SK-N-SH (cell line): ENCODE results near the gene NMS. TPM values are rescaled to one million over a fixed set of nuclear protein-coding genes. Genes with fewer than 3 reads are reported as not detected.

Experiments used
- CTCF ChIA-PET: fragments of 300-600, 350-600 bp; formaldehyde crosslinking; extraction: SDS; loops from one replicate; lab custom pipeline; 2021; lab: Yijun Ruan, JAX
- POLR2A ChIA-PET: fragments of 350-600 bp; sonication (Branson Sonifier 250); formaldehyde crosslinking; extraction: SDS; loops from one replicate; lab custom pipeline; 2020; ENCODE audit warnings: antibody characterized with exemption, inconsistent platforms; lab: Yijun Ruan, JAX
- DNase-seq: peaks from one replicate; pipeline ENCODE4 v3.0.0; 2012
- H2AFZ ChIP-seq: fragments of 200-600 bp; sonication (generic); 2 replicates; pipeline ENCODE4 v1.8.1; 2016; ENCODE audit warnings: antibody characterized with exemption, mild to moderate bottlenecking, low read depth
- H3F3A ChIP-seq: fragments of 200-600 bp; sonication (generic); replicated peaks from 2 replicates; pipeline ENCODE3; 2016; ENCODE audit warnings: antibody characterized with exemption, mild to moderate bottlenecking; ENCODE audit not compliant: insufficient read depth
- H3K27ac ChIP-seq, 2 experiments: fragments of 200-500 bp in 1 of 2; fragments of 200-600 bp in 1 of 2; sonication (Bioruptor generic) in 1 of 2; sonication (generic), shearing (Covaris generic) in 1 of 2; 2 replicates each; pipeline versions ENCODE4 v1.5.1 to v1.6.1; 2014 to 2016; ENCODE audit warnings: low read depth in 2 of 2, inconsistent platforms in 1 of 2, low read length in 1 of 2, mild to moderate bottlenecking in 1 of 2, mixed read lengths in 1 of 2
- H3K27me3 ChIP-seq: fragments of 200-600 bp; sonication (generic), shearing (Covaris generic); 2 replicates; pipeline ENCODE4 v1.6.1; 2016; ENCODE audit warnings: mixed run types; ENCODE audit not compliant: insufficient read depth
- H3K36me3 ChIP-seq, 2 experiments: fragments of 200-500 bp in 1 of 2; fragments of 200-600 bp in 1 of 2; sonication (Bioruptor generic) in 1 of 2; sonication (generic) in 1 of 2; replicated peaks in 1 of 2; 2 replicates each; pipeline versions ENCODE3 to v1.5.1; 2014 to 2016; ENCODE audit warnings: low read length in 1 of 2, mild to moderate bottlenecking in 1 of 2; ENCODE audit not compliant: insufficient read depth in 2 of 2, control insufficient read depth in 1 of 2
- H3K4me1 ChIP-seq, 2 experiments: fragments of 200-500 bp in 1 of 2; fragments of 200-600 bp in 1 of 2; sonication (Bioruptor generic) in 1 of 2; sonication (generic), shearing (Covaris generic) in 1 of 2; 2 replicates each; pipeline versions ENCODE4 v1.5.1 to v1.6.1; 2014 to 2016; ENCODE audit warnings: low read depth in 1 of 2, low read length in 1 of 2, mixed run types in 1 of 2; ENCODE audit not compliant: insufficient read depth in 2 of 2, control insufficient read depth in 1 of 2
- H3K4me2 ChIP-seq: fragments of 200-600 bp; sonication (generic), shearing (Covaris generic); 2 replicates; pipeline ENCODE4 v1.6.1; 2017; ENCODE audit warnings: mixed run types
- H3K4me3 ChIP-seq, 2 experiments: fragments of 200-500 bp in 1 of 2; fragments of 200-600 bp in 1 of 2; sonication (Bioruptor generic) in 1 of 2; sonication (generic), shearing (Covaris generic) in 1 of 2; 2 replicates each; pipeline versions ENCODE4 v1.5.1 to v1.8.1; 2014 to 2016; ENCODE audit warnings: low read depth in 2 of 2, inconsistent platforms in 1 of 2, low read length in 1 of 2, mild to moderate bottlenecking in 1 of 2, mixed read lengths in 1 of 2, moderate library complexity in 1 of 2
- H3K79me2 ChIP-seq: fragments of 200-600 bp; sonication (generic); 2 replicates; pipeline ENCODE4 v1.8.1; 2017; ENCODE audit warnings: mild to moderate bottlenecking; ENCODE audit not compliant: insufficient read depth
- H3K9ac ChIP-seq: fragments of 200-600 bp; sonication (generic); 2 replicates; pipeline ENCODE4 v1.6.1; 2017; ENCODE audit warnings: mixed run types
- H3K9me2 ChIP-seq: fragments of 200-600 bp; sonication (generic); 2 replicates; pipeline ENCODE4 v1.6.1; 2017; ENCODE audit warnings: mixed run types
- H3K9me3 ChIP-seq: fragments of 200-600 bp; sonication (generic); 2 replicates; pipeline ENCODE4 v1.6.1; 2017; ENCODE audit warnings: mixed run types, mild to moderate bottlenecking, moderate library complexity
- H4K20me1 ChIP-seq: fragments of 200-600 bp; sonication (generic); 2 replicates; pipeline ENCODE4 v1.6.1; 2017; ENCODE audit warnings: mild to moderate bottlenecking, mixed run types; ENCODE audit not compliant: insufficient read depth
- ELF1 ChIP-seq: IDR thresholded peaks from 2 replicates; pipeline ENCODE4 v1.4.0; 2012
- EP300 ChIP-seq, 2 experiments: IDR thresholded peaks; 2 replicates each; pipeline versions ENCODE4 v1.4.0 to v1.6.1; 2012; ENCODE audit warnings: borderline replicate concordance in 1 of 2, low read depth in 1 of 2, low read length in 1 of 2
- EZH2phosphoT487 ChIP-seq: fragments of 200-600 bp; sonication (generic); IDR thresholded peaks from 2 replicates; pipeline ENCODE4 v1.6.1; 2017; ENCODE audit warnings: low read depth, mixed run types, mild to moderate bottlenecking, antibody characterized with exemption, moderate library complexity, borderline replicate concordance
- FOXM1 ChIP-seq: IDR thresholded peaks from 2 replicates; pipeline ENCODE4 v1.4.0; 2012; ENCODE audit warnings: low read depth, mild to moderate bottlenecking
- GATA2 ChIP-seq: sonication (generic); formaldehyde crosslinking; IDR thresholded peaks from 2 replicates; pipeline ENCODE4 v1.5.0; 2020; ENCODE audit warnings: mild to moderate bottlenecking, missing genetic modification reagents
- MEF2A ChIP-seq: IDR thresholded peaks from 2 replicates; pipeline ENCODE4 v1.4.0; 2012; ENCODE audit warnings: low read depth, borderline replicate concordance
- MXI1 ChIP-seq: IDR thresholded peaks from 2 replicates; pipeline ENCODE4 v1.6.1; 2012; ENCODE audit warnings: mild to moderate bottlenecking, low read depth, low read length, improper control_type of control experiment
- NFIC ChIP-seq: IDR thresholded peaks from 2 replicates; pipeline ENCODE4 v1.4.0; 2012; ENCODE audit warnings: borderline replicate concordance
- RCOR1 ChIP-seq: fragments of 150-350 bp; IDR thresholded peaks from 2 replicates; pipeline ENCODE4 v1.6.1; 2017; ENCODE audit warnings: antibody characterized with exemption, low read length
- RFX5 ChIP-seq: IDR thresholded peaks from 2 replicates; pipeline ENCODE4 v1.6.1; 2012; ENCODE audit warnings: mild to moderate bottlenecking, improper control_type of control experiment, low read length
- SIN3A ChIP-seq: IDR thresholded peaks from 2 replicates; pipeline ENCODE4 v1.6.1; 2012; ENCODE audit warnings: low read depth, mild to moderate bottlenecking, low read length, moderate library complexity, borderline replicate concordance
- SMC3 ChIP-seq: IDR thresholded peaks from 2 replicates; pipeline ENCODE4 v1.6.1; 2012; ENCODE audit warnings: low read depth, low read length, improper control_type of control experiment
- TCF12 ChIP-seq: IDR thresholded peaks from 2 replicates; pipeline ENCODE4 v1.4.0; 2012
- TEAD4 ChIP-seq: IDR thresholded peaks from 2 replicates; pipeline ENCODE4 v1.4.0; 2012; ENCODE audit warnings: mild to moderate bottlenecking, borderline replicate concordance; ENCODE audit not compliant: insufficient read depth
- WGBS: methylation state at CpG from one replicate; pipeline ENCODE4 v1.1.6; 2017; ENCODE audit warnings: low lambda C conversion rate; 5-methylcytosine and 5-hydroxymethylcytosine counted together
- polyA plus RNA-seq, 3 experiments: library from polyadenylated mRNA; depleted of rRNA; stranded (reverse); fragments of >200 nt; gene quantifications; 2 replicates each; pipeline ENCODE4 v1.2.3, GENCODE V29; 2012
- TF ChIP-seq, protein P1 (sequence below): fragments of 200-600 bp; sonication (generic); IDR thresholded peaks from 2 replicates; pipeline ENCODE4 v1.6.1; 2017; ENCODE audit warnings: antibody characterized with exemption, mild to moderate bottlenecking, moderate library complexity
- TF ChIP-seq, protein P2 (sequence below): IDR thresholded peaks from 2 replicates; pipeline ENCODE4; 2012
- TF ChIP-seq, protein P3 (sequence below): IDR thresholded peaks from 2 replicates; pipeline ENCODE4 v1.6.1; 2012; ENCODE audit warnings: mild to moderate bottlenecking, low read depth, low read length, moderate library complexity

NMS gene
- polyA plus RNA-seq, 1 of the 3 experiments (the other 2 are of a cell fraction): not detected

DNA sequence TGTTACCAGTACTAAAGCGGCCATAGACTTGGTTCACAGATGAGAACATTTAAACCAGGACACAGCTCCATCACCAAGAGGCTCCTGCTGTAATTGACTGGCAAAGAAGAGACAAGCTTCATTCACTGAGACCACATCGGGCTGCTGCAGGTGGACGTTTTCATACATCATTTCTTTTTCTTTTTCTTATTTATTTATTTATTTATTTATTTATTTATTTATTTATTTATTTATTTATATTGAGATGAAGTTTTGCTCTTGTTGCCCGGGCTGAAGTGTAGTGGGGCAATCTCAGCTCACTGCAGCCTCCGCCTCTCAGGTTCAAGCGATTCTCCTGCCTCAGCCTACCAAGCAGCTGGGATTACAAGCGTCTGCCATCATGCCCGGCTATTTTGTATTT is 58.9 kb downstream of the NMS start:
- Histone ChIP-seq H3K79me2 (no peaks in the 10 kb centered on the region), H3K4me3 (no peak overlapping the region), H3K27me3 (no peaks in the 10 kb centered on the region), H3K27ac (no peak overlapping the region), H4K20me1 (no peaks in the 10 kb centered on the region), H3K4me2 (no peak overlapping the region), H3K36me3 (no peaks in the 10 kb centered on the region), H2AFZ (no peak overlapping the region), H3K9ac (no peak overlapping the region), H3K9me3 (no peaks in the 10 kb centered on the region), H3F3A (no peaks in the 10 kb centered on the region), H3K4me1 (no peaks in the 10 kb centered on the region), H3K9me2 (no peaks in the 10 kb centered on the region)
- no peak for DNase-seq
- ChIA-PET CTCF (no interaction called here), POLR2A (no interaction called here)
- TF ChIP-seq ELF1 (no peak), TEAD4 (no peak), GATA2 (no peak), MXI1 (no peak), SMC3 (no peak), EZH2phosphoT487 (no peak), MEF2A (no peak), FOXM1 (no peak), RCOR1 (no peak), RFX5 (no peak), TCF12 (no peak), SIN3A (no peak), EP300 (IDR thresholded peaks at IDR 0.05; ENCODE audit: borderline replicate concordance in 1 of 2, low read depth in 1 of 2, low read length in 1 of 2) (no peak), NFIC (no peak)
- TF ChIP-seq, protein P1, sequence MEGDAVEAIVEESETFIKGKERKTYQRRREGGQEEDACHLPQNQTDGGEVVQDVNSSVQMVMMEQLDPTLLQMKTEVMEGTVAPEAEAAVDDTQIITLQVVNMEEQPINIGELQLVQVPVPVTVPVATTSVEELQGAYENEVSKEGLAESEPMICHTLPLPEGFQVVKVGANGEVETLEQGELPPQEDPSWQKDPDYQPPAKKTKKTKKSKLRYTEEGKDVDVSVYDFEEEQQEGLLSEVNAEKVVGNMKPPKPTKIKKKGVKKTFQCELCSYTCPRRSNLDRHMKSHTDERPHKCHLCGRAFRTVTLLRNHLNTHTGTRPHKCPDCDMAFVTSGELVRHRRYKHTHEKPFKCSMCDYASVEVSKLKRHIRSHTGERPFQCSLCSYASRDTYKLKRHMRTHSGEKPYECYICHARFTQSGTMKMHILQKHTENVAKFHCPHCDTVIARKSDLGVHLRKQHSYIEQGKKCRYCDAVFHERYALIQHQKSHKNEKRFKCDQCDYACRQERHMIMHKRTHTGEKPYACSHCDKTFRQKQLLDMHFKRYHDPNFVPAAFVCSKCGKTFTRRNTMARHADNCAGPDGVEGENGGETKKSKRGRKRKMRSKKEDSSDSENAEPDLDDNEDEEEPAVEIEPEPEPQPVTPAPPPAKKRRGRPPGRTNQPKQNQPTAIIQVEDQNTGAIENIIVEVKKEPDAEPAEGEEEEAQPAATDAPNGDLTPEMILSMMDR: no peak
- TF ChIP-seq, protein P2, sequence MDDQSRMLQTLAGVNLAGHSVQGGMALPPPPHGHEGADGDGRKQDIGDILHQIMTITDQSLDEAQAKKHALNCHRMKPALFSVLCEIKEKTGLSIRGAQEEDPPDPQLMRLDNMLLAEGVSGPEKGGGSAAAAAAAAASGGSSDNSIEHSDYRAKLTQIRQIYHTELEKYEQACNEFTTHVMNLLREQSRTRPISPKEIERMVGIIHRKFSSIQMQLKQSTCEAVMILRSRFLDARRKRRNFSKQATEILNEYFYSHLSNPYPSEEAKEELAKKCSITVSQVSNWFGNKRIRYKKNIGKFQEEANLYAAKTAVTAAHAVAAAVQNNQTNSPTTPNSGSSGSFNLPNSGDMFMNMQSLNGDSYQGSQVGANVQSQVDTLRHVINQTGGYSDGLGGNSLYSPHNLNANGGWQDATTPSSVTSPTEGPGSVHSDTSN: no peak
- TF ChIP-seq, protein P3, sequence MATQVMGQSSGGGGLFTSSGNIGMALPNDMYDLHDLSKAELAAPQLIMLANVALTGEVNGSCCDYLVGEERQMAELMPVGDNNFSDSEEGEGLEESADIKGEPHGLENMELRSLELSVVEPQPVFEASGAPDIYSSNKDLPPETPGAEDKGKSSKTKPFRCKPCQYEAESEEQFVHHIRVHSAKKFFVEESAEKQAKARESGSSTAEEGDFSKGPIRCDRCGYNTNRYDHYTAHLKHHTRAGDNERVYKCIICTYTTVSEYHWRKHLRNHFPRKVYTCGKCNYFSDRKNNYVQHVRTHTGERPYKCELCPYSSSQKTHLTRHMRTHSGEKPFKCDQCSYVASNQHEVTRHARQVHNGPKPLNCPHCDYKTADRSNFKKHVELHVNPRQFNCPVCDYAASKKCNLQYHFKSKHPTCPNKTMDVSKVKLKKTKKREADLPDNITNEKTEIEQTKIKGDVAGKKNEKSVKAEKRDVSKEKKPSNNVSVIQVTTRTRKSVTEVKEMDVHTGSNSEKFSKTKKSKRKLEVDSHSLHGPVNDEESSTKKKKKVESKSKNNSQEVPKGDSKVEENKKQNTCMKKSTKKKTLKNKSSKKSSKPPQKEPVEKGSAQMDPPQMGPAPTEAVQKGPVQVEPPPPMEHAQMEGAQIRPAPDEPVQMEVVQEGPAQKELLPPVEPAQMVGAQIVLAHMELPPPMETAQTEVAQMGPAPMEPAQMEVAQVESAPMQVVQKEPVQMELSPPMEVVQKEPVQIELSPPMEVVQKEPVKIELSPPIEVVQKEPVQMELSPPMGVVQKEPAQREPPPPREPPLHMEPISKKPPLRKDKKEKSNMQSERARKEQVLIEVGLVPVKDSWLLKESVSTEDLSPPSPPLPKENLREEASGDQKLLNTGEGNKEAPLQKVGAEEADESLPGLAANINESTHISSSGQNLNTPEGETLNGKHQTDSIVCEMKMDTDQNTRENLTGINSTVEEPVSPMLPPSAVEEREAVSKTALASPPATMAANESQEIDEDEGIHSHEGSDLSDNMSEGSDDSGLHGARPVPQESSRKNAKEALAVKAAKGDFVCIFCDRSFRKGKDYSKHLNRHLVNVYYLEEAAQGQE: no peak
- 63% methylated on average over 8 of the region's 8 CpGs for WGBS
